Measurements from ENCODE around the gene LAMB4.

Gene LAMB4

DNA sequence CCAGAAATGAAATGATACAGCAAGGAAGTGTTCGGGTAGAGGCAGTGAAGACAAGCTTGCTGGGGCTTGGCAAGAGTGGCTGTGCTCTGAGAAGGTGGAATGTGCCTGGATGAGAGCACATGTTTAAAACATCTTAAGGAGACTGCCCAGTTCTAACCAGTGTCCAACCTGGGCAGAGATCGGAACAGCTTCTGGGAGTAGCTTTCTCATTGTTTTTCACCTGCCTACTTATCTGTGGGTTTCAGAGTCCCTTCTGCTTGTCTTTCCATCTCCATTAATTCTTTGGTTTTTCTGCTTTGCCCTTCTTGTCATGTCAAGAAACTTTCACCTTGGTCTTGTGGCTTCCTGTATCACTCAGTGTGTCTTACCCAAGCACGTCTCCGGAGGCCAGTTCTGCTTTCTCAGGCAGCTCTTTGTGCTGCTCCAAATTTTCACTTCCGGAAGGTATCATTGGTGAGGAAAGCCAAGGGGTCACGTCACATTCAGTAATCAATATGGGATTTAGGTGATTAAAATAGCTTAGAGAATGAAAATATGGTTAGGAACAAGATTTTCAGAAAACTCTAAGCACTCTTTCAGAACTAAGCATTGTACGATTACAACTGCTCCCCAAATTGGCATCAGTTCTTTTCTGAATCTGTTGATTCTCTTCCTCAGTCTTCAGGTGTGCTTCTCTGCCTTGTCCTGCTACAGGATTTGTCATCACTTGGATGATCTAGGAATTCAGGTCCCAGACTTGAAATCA is 5.5 kb upstream of the LAMB4 start:
- no peak for TF ChIP-seq ZNF274 (IDR thresholded peaks at IDR 0.05; ENCODE audit: low read depth, low read length)

GRCh38 chr7:108134486-108134885 is 4.3 kb upstream of the LAMB4 start:
- no peak for TF ChIP-seq ZNF274 (IDR thresholded peaks at IDR 0.05; ENCODE audit: low read depth, low read length)
- no peak overlapping the region for H3K4me3 ChIP-seq (ENCODE audit: low read length)

More for the DNA sequence above, 5.5 kb upstream of the LAMB4 start:
- no peak overlapping the region; the same call in 1 of the 2 replicates for H3K4me3 ChIP-seq (ENCODE audit: low read length)

GRCh38 chr7:108132551-108133265 is 2.5 kb upstream of the LAMB4 start:
- H3K4me3 ChIP-seq (ENCODE audit: low read length) = no peak overlapping the region
- TF ChIP-seq ZNF274 (IDR thresholded peaks at IDR 0.05; ENCODE audit: low read depth, low read length) = no peak

DNA sequence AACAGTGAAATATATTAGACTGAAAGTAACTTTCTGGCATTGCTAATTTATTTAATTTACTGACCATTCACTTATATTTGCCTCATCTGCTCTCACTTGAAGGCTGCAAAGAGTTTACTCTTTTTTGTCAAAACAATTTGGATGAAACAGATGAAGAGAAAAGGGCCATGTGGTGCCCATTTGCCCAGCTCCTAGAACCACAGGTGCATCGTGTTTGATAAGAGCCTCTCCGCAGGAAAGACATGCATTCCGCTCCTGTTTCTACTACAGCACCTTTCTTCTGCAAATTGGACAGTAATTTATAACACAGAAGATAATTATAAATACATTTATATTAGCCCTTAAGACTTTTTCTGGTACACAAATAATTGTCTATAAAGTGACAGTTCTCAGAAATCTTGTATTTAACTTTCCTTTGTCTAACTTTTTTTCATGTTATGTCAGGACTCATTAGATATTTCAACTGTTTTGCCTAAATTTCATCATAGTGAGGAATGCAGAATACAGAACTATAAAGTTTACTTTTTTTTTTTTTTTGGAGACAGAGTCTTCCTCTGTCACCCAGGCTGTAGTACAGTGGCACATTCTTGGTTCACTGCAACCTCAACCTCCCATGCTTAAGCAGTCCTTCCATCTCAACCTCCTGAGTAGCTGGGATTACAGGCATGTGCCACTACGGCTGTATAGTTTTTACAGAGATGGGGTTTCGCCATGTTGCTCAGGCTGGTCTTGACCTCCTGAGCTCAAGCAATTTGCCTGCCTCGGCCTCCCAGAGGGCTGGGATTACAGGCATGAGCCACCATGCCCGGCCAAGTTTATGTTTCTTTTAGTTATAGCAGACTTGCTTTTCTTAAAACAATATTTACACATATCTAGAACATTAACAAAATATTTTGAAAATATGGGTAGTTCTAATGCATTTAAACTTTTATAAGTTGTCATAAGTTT is 869 bp downstream of the LAMB4 start:
- H3K4me3 ChIP-seq (ENCODE audit: low read length) = no peak overlapping the region
- no peak for TF ChIP-seq ZNF274 (IDR thresholded peaks at IDR 0.05; ENCODE audit: low read depth, low read length)

GRCh38 chr7:108128514-108128913 is 1.6 kb downstream of the LAMB4 start:
- no peak overlapping the region for H3K4me3 ChIP-seq (ENCODE audit: low read length)
- TF ChIP-seq ZNF274 (IDR thresholded peaks at IDR 0.05; ENCODE audit: low read depth, low read length) = no peak

GRCh38 chr7:108127461-108127860 is 2.7 kb downstream of the LAMB4 start:
- H3K4me3 ChIP-seq (ENCODE audit: low read length) = no peak overlapping the region
- TF ChIP-seq ZNF274 (IDR thresholded peaks at IDR 0.05; ENCODE audit: low read depth, low read length) = no peak

- H3K4me3 ChIP-seq (ENCODE audit: low read length) = no peak overlapping the region
- TF ChIP-seq ZNF274 (IDR thresholded peaks at IDR 0.05; ENCODE audit: low read depth, low read length) = no peak
These were observed 5.3 kb downstream of the LAMB4 start for GRCh38 chr7:108124820-108125219.

DNA sequence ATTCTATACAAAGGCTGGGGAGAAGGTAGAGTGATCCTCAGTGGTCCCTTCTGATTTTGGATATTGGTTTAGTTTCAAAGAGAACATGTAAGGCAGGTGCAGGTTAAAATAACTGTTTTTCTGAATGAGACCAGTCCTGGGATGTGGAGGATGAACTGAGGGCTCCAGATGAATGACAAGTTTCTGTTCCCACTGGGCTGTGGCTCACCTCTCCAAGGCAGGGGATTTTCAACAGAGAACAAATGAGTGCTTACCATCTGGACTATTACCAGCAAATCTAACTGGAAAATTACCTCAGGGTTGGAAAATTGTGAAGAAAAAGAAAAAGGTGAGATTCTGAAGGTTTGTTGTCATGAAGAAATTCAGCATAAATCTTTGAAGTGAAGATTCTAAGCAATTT is 8.0 kb downstream of the LAMB4 start:
- no peak for TF ChIP-seq ZNF274 (IDR thresholded peaks at IDR 0.05; ENCODE audit: low read depth, low read length)

DNA sequence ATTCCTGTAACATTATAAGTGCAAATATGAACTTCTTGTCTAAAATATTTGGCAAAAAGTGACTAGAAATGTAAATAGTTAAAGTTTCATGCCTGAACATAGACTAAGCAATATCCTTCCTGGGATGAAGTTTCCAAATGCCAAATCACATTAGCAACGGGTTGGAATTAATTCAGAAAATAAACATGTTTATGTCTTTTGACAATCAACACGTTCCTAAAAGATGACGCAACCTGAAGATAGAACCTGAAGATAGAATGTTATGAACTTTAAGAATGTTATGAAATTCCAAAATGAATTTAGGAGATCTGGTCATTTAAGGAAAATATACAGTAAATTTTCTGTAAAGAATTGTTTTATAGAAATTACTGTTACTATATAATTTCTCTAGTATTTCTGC is 9.2 kb downstream of the LAMB4 start:
- no peak overlapping the region for H3K4me3 ChIP-seq (ENCODE audit: low read length)
- no peak for TF ChIP-seq ZNF274 (IDR thresholded peaks at IDR 0.05; ENCODE audit: low read depth, low read length)

More for the DNA sequence above, 8.0 kb downstream of the LAMB4 start:
- no peak overlapping the region for H3K4me3 ChIP-seq (ENCODE audit: low read length)

DNA sequence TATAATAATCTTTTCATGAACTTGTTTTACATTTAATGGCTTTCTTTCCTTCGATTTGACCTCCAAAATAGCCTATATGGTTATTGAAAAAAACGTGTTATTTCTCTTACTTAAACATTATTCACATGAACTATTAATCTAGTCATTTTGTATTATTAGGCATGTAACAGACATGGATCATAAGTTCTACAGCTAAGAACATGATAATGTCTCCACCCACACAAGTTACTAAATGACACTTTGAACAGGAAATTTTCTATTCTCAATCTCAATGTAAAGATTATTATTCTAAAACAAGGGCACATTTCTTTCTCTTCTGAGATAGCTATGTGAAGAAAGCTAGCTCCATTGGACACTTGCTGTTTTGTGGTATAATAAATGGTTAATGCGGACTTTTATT is 10.0 kb downstream of the LAMB4 start:
- no peak for TF ChIP-seq ZNF274 (IDR thresholded peaks at IDR 0.05; ENCODE audit: low read depth, low read length)
- no peak overlapping the region for H3K4me3 ChIP-seq (ENCODE audit: low read length)

- no peak overlapping the region for H3K4me3 ChIP-seq (ENCODE audit: low read length)
- no peak for TF ChIP-seq ZNF274 (IDR thresholded peaks at IDR 0.05; ENCODE audit: low read depth, low read length)
These were observed 11.2 kb downstream of the LAMB4 start for GRCh38 chr7:108118959-108119358.

- no peak for TF ChIP-seq ZNF274 (IDR thresholded peaks at IDR 0.05; ENCODE audit: low read depth, low read length)
- no peak overlapping the region for H3K4me3 ChIP-seq (ENCODE audit: low read length)
These were observed 15.9 kb downstream of the LAMB4 start for GRCh38 chr7:108114117-108114841.

GRCh38 chr7:108112683-108113082 is 17.5 kb downstream of the LAMB4 start:
- H3K4me3 ChIP-seq (ENCODE audit: low read length) = no peak overlapping the region
- no peak for TF ChIP-seq ZNF274 (IDR thresholded peaks at IDR 0.05; ENCODE audit: low read depth, low read length)

All from GM08714 (cell line).